GM08714 (cell line): ENCODE data around the gene CFAP299.

Experiments used
- H3K4me3 ChIP-seq: fragments of 200-500 bp; sonication (Bioruptor generic); 2 replicates; pipeline ENCODE4 v1.5.1; 2014; ENCODE audit warnings: mild to moderate bottlenecking, low read length, inconsistent platforms
- ZNF274 ChIP-seq: IDR thresholded peaks from 2 replicates; pipeline ENCODE4 v1.6.1; 2012; ENCODE audit warnings: mild to moderate bottlenecking, low read depth, low read length

The CFAP299 gene

DNA sequence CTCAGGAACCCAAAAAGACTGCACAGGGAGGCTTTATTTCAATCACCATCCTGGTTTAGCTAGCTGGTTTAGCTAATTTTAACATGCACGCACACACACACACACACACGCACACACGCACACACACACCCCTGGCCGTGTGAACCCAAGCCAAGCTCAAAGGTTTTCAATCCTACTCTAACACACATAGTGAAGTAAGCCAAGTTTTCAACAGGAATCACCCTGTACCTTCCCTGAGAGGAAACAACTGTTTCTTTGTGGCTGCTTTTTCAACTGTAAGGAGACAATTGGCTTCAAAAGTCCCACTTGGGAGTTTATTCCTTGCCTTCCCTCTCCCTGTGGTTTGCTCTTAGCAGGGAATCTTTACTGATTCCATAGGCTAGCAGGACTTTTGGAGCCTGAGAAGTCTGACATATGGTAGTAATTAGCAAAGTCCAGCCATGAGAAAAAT is 596.1 kb downstream of the CFAP299 start:
- no peak for TF ChIP-seq ZNF274
- no peak overlapping the region for H3K4me3 ChIP-seq

DNA sequence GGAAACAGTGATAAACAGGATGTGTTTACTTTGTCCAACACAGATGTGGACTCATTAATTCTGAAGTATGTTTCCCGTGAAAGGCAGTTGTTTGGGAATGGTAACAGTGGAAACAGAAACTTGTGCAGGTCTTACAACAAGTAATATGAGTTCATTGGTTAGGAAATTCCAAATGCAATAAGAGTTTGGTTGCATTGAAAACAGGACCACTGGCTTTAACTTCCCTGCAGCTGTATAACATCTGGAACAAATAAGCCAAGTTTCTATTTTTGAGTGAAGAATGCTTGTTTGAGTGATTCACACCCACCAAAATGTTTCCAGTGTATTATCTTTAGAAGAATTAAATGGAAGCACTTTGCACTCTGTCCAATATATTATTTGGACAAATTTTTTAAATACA is 612.6 kb downstream of the CFAP299 start:
- no peak for TF ChIP-seq ZNF274
- no peak overlapping the region for H3K4me3 ChIP-seq

DNA sequence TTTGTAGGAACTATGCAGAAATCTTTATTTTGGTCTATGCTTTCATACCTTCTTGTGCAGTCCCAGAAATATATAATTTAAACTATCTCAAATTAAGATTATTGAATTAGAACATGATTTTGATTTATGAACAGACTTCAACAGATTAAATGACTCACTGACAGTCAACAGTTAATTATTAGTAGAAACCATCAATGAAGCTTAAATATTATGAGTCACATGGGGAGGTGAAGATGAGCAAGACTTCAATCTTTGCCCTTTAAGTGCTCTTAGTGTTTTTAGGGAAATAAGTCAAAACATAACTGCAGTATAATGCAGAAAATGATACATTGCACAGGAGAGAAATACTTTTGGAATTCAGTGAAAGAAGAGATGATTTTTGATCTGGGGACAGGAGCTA is 613.5 kb downstream of the CFAP299 start:
- no peak overlapping the region for H3K4me3 ChIP-seq
- TF ChIP-seq ZNF274, result no peak

DNA sequence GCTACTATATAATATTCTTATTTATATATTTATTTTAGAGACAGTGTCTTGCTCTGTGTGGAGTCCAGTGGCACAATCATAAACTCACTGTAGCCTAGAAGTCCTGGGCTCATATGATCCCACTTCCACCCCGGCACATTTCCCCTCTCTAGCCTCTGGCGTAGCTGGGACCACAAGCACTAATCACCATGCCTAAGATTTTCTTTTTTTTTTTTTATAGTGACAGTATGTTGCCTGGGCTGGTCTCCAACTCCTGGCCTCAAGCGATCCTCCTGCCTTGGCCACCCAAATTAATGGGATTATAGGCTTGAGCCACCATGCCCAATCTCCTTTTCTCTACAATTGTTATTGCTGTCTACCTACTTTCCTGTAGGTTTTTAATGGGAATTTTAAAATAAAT is 620.9 kb downstream of the CFAP299 start:
- H3K4me3 ChIP-seq, result no peak overlapping the region
- TF ChIP-seq ZNF274, result no peak

DNA sequence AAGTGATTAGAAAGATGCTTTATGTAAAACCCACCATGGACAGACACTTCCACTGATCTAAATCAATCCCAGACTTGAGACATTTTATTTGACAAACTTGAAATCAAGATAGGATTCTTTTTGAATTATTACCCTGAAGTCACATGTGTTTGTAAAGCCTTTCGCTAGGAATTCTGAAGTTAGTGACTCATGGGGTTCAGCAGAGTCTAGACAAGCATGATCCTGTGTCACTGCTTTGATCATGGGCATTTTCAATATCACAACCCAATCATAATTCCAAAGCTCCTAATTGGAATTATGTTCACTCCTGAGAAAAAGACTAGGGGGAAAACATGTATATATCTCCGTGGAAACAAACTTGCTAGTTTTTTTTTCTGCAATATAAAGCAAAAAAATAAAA is 627.5 kb downstream of the CFAP299 start:
- no peak for TF ChIP-seq ZNF274

DNA sequence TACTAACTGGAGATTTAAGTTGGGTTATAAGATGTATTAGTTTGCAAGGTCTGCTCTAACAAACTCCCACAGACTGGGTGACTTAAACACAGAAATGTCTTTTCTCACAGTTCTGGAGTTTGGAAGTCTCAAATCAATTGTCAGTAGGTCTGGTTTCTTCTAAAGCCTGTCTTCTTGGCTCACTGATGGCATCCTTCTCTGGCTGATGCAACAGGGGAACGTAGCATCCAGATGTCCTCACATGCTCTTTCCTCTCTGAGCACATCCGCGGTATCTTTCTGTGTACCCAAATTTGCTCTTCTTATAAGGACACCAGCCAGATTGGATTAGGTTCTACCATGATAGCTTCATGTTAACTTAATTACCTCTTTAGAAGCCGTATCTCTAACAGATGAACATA is 631.8 kb downstream of the CFAP299 start:
- H3K4me3 ChIP-seq, result no peak overlapping the region
- TF ChIP-seq ZNF274, result no peak

More for the DNA sequence above, 627.5 kb downstream of the CFAP299 start:
- no peak overlapping the region for H3K4me3 ChIP-seq

DNA sequence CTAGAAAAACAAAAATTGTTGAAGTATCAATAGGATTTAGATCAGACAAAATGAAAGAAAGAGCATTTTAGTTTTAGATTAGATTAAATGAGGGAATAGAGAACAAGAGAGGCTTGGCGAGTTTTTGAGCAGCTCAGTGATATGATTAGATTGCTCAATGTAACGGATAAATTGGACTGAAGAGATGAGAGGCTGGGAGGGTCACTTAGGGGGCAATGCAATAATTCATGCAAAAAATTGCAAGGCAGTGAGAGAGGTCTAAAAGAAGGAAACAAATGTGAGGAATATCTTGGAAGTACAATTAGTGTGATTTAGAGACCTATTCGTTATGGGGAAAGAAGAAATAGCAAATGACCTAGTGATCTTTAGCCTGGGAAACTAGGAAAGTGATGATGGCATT is 644.7 kb downstream of the CFAP299 start:
- no peak for TF ChIP-seq ZNF274
- H3K4me3 ChIP-seq, result no peak overlapping the region

DNA sequence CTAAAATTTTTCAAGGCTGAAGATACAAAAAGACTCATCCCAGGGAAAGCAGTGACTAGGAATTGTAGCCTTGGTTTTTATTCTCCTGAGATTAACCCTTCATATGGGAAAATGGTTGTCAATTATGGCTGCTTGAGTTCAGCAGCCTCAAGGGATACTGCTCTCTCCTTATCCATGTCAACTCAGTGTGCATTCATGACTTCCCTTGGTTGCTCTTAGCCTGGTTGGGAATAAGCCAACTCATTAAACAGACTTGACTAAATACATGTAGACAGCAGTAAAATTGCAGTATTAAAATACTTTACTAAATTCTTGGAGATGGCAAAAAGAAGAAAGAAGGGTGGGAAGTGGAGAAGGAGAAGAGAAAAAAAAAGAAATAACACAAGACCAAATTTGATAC is 650.5 kb downstream of the CFAP299 start:
- no peak for TF ChIP-seq ZNF274
- H3K4me3 ChIP-seq, result no peak overlapping the region

DNA sequence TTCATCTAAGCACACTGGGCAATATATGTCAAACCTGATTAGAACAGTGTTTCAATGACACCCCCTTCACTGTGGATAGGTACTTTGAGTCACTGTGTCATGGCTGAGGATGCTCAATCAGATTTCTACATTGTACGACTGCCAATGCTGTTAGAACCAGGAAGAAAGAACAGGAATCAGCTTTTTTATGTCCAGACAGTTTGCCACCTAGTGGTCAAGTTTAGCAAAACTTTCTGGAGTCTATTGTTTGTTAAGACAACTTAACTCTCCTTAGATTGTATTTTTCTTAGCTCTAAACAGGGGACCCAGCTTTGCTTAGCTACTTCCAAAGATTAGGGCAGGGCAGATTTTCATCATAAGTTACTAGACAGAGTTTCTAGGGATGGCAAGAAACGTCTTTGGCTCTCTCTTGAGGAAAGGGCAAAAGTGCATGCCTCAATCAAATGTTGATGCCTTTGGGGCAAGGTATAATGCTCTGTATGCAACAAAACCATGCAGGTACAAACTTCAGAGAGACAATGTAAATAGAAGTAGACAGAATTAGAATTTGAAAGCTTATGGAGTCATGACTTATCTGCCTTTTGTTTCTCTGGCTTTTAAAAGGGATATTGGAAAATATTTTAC is 654.5 kb downstream of the CFAP299 start:
- no peak for TF ChIP-seq ZNF274
- no peak overlapping the region for H3K4me3 ChIP-seq

DNA sequence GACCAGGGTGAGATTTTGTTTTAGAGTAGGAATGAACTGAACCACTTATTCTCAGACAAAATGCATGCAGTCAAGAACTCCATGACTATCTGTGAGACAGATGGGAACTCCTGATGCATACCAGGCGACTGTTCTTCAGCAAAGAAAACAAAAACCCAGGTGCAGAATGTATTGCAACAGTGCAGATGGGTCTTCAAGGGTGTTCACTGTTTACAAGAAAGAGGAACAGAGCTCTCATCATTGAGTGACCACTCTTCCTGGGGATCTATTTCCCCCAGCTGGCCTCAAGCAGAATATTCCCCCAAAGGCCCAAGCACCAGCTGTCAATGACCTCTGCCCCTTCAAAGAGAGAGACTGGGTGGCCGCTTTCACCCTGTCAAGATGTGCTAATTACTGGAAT is 655.3 kb downstream of the CFAP299 start:
- no peak overlapping the region for H3K4me3 ChIP-seq
- TF ChIP-seq ZNF274, result no peak

DNA sequence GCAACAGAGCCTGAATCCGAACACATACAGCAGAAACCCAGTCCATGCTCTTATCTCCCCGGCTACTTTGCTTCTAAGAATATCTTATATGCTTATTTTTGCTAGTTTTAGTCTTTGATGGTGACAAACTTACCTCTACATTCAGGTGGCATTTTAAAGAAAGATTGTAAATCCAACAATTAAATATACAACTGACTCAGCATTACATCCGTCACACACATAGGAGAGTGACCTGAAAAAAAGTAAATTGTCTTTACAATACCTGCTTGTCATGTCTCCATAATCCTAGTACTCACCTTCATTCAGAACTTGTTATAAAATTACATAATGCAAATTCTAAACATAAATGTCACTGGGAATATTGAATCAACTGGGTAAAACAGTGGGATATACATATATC is 664.4 kb downstream of the CFAP299 start:
- no peak for TF ChIP-seq ZNF274

DNA sequence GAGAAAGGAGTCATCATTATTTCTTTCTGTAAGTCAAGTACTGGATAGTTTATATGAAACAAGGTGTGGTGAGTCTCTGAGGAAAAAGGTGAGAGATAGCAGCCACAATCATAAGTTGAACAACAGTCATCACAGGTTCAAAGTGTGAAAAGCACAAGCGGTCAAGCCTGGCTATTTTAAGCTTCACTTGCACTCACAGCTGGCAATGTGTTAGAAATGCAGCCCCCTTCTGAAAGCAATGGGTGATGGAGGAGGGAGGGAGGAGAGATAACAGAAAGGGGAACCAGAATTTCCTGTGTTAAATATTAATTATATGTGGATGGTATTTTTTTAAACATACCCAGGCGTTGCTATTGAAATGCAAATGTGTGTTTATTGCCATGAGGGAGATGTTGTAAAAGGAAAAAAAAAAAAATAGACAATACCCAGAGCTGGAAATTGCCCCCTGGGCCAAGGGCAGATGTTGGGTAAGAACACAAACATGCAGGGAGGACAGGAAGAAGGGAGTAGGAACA is 668.1 kb downstream of the CFAP299 start:
- TF ChIP-seq ZNF274, result no peak
- H3K4me3 ChIP-seq, result no peak overlapping the region; the same call in 1 of the 2 replicates

More for the DNA sequence above, 664.4 kb downstream of the CFAP299 start:
- H3K4me3 ChIP-seq, result no peak overlapping the region

DNA sequence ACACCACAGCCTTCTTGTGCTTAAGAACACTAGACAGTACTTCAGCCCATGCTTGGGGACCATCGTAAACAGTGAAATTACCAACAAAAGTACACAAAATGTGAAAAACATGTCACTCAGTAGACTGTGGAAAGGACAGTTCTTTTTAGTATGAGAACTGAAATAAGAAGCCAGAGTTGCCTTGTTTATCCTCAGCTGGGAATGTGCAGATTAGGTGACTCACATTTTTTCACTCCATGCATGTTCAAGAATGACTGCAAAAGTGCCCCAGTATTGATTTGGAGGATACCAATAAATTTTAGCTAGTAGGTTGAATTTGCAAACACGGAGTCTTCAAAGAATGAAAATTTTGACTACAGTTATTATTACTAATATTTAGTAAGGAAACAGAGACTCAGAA is 671.9 kb downstream of the CFAP299 start:
- no peak overlapping the region for H3K4me3 ChIP-seq
- TF ChIP-seq ZNF274, result no peak
